ENCODE results near the gene ZBTB8B.

DNA sequence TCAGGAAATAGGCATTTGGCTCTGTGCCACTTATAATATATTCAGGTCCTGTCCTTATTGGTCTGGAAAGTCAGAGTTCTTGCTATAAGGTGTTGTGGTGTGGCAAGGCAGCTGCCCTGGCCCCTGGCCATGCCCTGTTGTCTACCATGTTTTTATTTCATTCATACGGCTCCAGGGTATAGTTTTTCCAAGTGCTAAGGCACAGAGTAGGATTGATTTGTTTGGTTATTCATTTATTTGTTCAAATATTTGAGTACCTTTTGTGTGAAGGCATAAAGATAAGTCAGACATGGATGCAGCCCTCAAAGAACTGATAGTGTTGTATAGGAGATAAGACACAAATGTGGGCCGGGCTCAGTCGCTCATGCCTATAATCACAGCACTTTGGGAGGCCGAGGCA lies 10.1 kb downstream of the ZBTB8B start:
- TF ChIP-seq POLR2A (IDR thresholded peaks at IDR 0.05; ENCODE audit: low read depth, low read length) (no peak), POLR2AphosphoS5 (IDR thresholded peaks at IDR 0.05; ENCODE audit: low read depth, low read length) (no peak), SPI1 (IDR thresholded peaks at IDR 0.05; ENCODE audit: low read depth, low read length) (no peak), TAF1 (IDR thresholded peaks at IDR 0.05; ENCODE audit: low read depth, low read length) (no peak), PAX5 (IDR thresholded peaks at IDR 0.05; ENCODE audit: insufficient read depth, low read length, severe bottlenecking) (no peak), POU2F2 (IDR thresholded peaks at IDR 0.05; ENCODE audit: low read depth, low read length) (no peak)
